ENCODE data around the gene COQ10A.
"Not testable (repeated sequence)": the region's sequence is repeated elsewhere in the genome, so short reads cannot be mapped to it uniquely, and the experiment has no call there.

COQ10A gene

GRCh38 chr12:56280849-56281248, 14.1 kb downstream of the COQ10A start:
- no peak for DNase-seq (ENCODE audit: low read depth in 3 of 3)

- no peak for DNase-seq (ENCODE audit: low read depth in 3 of 3)
Measured at GRCh38 chr12:56282030-56282429, 15.3 kb downstream of the COQ10A start.

GRCh38 chr12:56282579-56282978, 15.8 kb downstream of the COQ10A start:
- DNase-seq (ENCODE audit: low read depth in 3 of 3), result no peak

DNA sequence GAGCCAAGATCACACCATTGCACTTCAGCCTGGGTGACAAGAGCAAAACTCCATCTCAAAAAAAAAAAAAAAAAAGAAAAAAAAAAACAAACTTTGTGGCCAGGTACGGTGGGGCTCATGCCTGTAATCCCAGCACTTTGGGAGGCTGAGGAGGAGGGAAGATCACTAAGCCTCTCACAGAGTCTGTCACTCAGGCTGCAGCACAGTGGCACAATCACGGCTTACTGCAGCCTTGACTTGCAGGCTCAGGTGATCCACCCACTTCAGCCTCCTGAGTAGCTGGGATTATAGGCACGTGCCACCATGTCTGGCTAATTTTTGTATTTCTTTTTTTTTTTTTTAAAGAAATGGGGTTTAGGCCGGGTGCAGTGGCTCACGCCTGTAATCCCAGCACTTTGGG, 17.5 kb downstream of the COQ10A start:
- DNase-seq (ENCODE audit: low read depth in 3 of 3), result not testable (repeated sequence)

DNA sequence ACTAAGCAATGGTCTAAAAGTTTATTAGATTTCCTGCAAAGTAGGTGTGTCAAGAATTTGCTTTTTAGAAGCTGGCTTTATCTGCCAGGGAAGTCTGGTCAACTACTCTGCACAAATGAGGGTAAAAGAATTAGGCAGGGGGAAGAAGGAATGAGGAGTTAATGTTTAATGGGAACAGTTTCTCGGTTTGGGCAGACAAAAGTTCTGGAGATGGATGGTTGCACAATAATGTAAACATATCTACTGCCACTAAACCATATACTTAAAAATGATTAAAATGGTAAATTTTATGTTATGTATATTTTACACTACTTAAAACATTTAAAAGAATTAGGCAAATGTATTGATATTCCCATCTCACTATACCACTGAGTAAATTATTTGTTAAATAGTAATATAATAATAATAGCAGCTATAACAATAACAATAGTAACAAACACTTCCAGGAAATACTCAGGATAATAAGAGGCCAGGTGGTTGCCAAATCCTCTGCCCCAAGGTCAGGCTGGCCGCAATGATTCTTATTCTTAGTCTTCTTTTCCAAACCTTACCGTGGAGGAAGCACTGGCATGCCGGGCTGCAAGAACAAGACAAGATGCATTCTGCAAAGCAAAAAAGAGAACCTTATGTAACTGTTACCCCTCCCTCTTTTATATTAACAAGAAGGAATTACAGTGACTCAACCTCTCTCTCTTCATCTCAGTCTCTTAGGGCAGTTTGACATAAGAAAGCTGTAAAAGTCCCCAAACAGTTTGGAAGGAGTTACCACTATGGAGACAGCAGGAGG, 19.5 kb downstream of the COQ10A start:
- DNase-seq (ENCODE audit: low read depth in 3 of 3), result no peak

DNA sequence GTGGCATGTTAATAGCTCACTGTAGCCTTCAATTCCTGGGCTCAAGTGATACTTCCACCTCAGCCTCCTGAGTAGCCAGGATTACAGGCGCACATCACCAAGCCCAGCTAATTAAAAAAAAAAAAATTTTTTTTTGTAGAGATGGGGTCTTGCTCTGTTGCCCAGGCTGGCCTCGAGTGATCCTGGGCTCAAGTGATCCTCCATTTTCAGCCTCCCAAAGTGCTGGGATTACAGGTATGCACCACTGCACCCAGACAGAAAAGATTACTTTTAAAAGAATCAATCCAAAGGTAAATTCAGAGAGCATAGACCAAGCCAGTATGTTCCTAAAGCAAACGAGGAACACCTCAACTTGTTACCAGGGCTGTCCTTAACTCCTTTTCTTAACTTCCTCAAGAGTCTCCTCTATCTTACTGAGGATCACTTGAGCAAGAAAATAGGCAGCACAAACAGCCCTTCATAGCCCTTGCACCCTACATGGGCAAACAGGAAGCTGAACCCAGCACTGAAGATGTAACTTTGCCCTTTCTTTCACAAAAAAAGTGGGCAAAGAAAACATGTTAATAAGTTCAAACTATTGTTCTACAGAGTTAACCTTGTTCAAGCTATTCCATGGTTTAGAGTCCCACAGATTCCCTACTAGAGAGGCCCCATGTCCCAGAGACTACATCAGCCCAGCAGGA, 22.1 kb downstream of the COQ10A start:
- no peak for DNase-seq (ENCODE audit: low read depth in 3 of 3)

DNA sequence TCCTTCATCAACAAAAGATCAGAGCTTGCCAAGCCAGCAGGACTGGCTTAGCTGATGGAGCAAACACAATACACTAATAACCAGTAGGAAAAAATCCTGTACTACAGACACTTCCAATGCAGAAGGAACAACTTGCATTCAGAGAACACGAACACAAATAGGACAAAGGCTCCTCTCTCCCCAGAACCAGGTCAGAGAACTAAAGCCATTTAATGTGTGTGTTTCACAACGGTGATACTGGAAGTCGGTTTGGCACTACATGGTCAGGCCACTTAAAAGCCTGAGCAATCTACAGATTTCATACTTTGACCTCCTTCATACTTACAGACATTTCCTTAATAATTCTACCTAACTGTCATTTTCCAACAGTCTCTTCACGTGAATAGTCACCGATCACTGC, 27.1 kb downstream of the COQ10A start:
- DNase-seq (ENCODE audit: low read depth in 3 of 3), result no peak

- DNase-seq (ENCODE audit: low read depth in 3 of 3), result no peak
Measured at GRCh38 chr12:56296295-56296694, 29.6 kb downstream of the COQ10A start.

DNA sequence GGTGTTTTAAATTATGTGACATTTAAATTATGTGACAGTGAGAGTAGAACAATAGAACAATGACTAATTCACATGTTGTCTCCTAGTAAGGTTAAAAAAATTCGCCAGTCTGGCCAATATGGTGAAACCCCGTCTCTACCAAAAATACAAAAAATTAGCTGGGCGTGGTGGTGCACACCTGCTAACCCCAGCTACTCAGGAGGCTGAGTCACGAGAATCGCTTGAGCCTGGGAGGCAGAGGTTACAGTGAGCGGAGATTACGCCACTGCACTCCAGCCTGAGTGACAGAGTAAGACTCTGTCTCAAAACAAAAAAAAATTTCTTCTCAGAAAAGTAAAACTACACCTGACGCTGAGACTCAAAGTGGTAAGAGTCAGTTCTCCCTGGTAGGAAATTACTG, 30.7 kb downstream of the COQ10A start:
- DNase-seq (ENCODE audit: low read depth in 3 of 3), result no peak

- DNase-seq (ENCODE audit: low read depth in 3 of 3), result no peak
Measured at GRCh38 chr12:56298828-56299227, 32.1 kb downstream of the COQ10A start.

GRCh38 chr12:56299308-56299852, 32.6 kb downstream of the COQ10A start:
- DNase-seq (ENCODE audit: low read depth in 3 of 3), result no peak

- peak; percentile 96 to 99 (median 98) for DNase-seq (ENCODE audit: low read depth in 3 of 3)
Measured at GRCh38 chr12:56299853-56300643, 33.3 kb downstream of the COQ10A start, which contains the start of gene CS. TSS of gene CS (minus strand) at chr12:56300330. CDS start at chr12:56300201, 129 bp downstream.

DNA sequence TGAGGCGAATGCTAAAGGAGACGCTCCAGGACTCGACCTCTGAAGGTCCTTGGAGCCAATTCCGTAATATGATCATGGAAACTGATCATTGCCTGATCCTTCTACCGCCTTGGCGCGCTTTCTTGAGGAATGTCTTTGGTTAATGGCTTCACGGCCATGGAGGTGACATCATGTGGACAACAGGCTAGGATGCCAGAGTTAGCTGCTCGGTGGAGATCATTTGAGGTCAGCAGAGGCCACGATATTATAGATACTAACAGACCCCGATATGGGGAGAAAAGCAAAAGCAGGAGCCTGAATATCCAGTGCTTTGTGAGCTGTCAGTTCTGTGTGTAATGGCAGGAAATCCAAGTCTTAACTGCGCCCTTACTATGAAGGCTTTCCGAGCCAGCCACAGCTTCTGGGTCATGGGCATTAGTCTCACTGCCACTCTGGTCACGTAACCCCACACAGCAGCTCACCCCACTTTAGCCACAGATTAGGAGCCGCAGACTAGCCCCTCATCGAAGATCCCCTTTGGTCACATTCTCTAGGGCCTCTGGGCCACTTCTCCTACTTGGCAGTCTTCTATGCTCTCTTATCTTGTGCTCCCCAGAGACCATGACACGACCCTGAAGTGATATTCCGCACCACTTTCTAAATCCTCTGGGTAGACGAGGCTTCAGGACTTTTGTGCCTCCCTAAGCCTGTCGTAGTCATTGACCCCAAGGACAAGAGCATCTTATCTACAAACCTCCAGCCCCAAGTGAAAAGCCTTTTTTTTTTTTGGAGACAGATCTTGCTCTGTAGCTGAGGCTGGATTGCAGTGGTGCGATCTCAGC, 34.1 kb downstream of the COQ10A start:
- DNase-seq (ENCODE audit: low read depth in 3 of 3), result no peak

DNA sequence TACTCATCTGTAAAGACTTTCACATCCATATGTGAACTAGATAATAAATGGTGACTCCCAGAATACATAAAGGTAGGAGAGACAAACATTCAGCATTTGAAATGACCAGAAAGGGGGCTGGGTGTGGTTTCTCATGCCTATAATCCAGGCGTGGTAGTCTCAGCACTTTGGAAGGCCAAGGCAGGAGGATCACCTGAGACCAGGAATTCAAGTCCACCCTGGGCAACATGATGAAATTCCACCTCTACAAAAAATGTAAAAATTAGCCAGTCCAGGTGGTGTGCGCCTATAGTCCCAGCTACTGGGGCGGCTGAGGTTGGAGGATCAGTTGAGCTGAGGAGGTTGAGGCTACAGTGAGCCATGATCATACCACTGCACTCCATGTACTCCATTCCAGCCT, 37.5 kb downstream of the COQ10A start:
- DNase-seq (ENCODE audit: low read depth in 3 of 3), result no peak

GRCh38 chr12:56304872-56305590, 38.3 kb downstream of the COQ10A start:
- no peak for DNase-seq (ENCODE audit: low read depth in 3 of 3)

- no peak for DNase-seq (ENCODE audit: low read depth in 3 of 3)
Measured at GRCh38 chr12:56307221-56307965, 40.7 kb downstream of the COQ10A start.

GRCh38 chr12:56308714-56309113, 42.0 kb downstream of the COQ10A start:
- DNase-seq (ENCODE audit: low read depth in 3 of 3), result no peak

GRCh38 chr12:56311003-56311402, 44.3 kb downstream of the COQ10A start:
- no peak for DNase-seq (ENCODE audit: low read depth in 3 of 3)

DNA sequence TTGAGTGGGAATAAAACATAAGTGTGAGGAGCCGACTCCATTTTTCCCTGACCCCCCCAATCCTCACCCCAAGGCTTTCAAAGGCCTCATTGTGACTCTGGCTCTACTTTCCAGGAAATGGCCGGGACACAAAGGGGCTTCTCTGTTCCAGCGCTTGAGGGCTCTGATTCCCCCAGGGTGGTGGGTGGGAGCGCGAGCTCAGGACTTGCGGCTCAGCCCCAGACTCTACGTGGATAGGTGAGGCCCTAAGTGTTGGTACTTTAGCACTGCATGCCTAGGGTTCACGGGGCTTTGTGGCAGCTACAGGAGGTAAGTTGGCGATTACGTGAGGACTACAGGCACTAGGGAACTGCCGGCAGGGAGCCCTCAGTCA, 48.5 kb downstream of the COQ10A start:
- DNase-seq (ENCODE audit: low read depth in 3 of 3), result no peak
